Activated T-helper 17 cell treated with anti-CD3 and anti-CD28 coated beads, Interleukin-2, amount 50 U/mL, for 72 hours (primary cell): Measurements from ENCODE around the gene MRPL12. TPM values are rescaled to one million over a fixed set of nuclear protein-coding genes. Genes with fewer than 3 reads are reported as not detected.
"Not testable (repeated sequence)": the region's sequence is repeated elsewhere in the genome, so short reads cannot be mapped to it uniquely, and the experiment has no call there.

Experiments
- ATAC-seq: fragments of 150-1000 bp; cut with Tn5 transposase; replicated peaks from 2 replicates; pipeline ENCODE4 v1.10.0; 2021; ENCODE audit warnings: mild to moderate bottlenecking, moderate library complexity
- H3K27ac Mint-ChIP-seq: one replicate; pipeline ENCODE4 v1.8.0; 2022; ENCODE audit warnings: mixed read lengths
- H3K27me3 Mint-ChIP-seq: one replicate; pipeline ENCODE4 v1.8.0; 2022; ENCODE audit warnings: mixed read lengths
- H3K36me3 Mint-ChIP-seq: one replicate; pipeline ENCODE4 v1.8.0; 2022; ENCODE audit warnings: low read depth, mild to moderate bottlenecking, mixed read lengths
- H3K4me1 Mint-ChIP-seq: one replicate; pipeline ENCODE4 v1.8.0; 2022; ENCODE audit warnings: mixed read lengths
- H3K4me3 Mint-ChIP-seq: one replicate; pipeline ENCODE4 v1.8.0; 2022; ENCODE audit warnings: mild to moderate bottlenecking, mixed read lengths
- H3K9me3 Mint-ChIP-seq: one replicate; pipeline ENCODE4 v1.8.0; 2022; ENCODE audit warnings: mixed read lengths
- total RNA-seq, 2 donors: library from RNA; stranded (reverse); gene quantifications; one replicate each; pipeline ENCODE4 v1.2.3, GENCODE V29; 2022

Gene MRPL12
- total RNA-seq, 2 donors from 2014 or later, result 50.7 to 108 TPM

DNA sequence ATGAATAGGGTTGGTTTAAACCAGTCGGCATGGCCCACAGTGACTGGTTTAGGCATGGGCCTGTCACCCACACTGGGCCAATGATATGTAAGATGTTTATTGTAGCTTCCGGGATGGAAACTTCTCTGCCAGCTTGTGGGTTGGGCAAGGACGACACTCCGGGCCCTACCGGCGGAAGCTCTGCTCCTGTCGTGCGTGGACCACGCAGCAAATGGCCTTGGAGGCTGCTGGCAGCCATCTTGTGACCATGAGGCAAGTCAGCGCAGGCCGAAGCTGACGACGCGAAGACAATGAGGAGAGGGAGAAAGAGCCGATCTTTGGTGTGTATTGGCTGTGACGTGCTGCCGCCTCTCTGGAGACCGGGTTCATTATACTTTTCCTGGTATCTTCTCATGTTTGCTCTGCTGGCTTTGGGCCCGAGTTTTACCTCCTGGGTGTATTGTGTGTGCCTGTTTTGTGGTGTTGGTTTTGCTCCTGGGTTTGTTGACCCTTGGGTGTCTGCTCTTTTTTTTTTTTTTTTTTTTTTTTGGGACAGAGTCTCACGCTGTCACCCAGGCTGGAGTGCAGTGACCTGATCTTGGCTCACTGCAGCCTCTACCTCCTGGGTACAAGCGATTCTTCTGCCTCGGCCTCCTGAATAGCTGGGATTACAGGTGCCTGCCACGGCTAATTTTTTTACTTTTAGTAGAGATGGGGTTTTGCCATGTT is 24.3 kb downstream of the MRPL12 start:
- no peak overlapping the region for H3K4me3 Mint-ChIP-seq
- no peak overlapping the region for H3K27ac Mint-ChIP-seq

GRCh38 chr17:81733507-81734404 is 30.6 kb downstream of the MRPL12 start:
- no peaks in the 10 kb centered on the region for H3K36me3 Mint-ChIP-seq
- peak overlapping the region; percentile 17 for H3K27ac Mint-ChIP-seq
- no peak overlapping the region for H3K4me3 Mint-ChIP-seq
- no peaks in the 10 kb centered on the region for H3K9me3 Mint-ChIP-seq
- H3K27me3 Mint-ChIP-seq, result peaks cover 18% of the 10 kb centered on the region
- peak; percentile 90 for ATAC-seq
- peaks cover 6% of the 10 kb centered on the region for H3K4me1 Mint-ChIP-seq

More for the DNA sequence above, 24.3 kb downstream of the MRPL12 start:
- Mint-ChIP-seq H3K9me3 (no peaks in the 10 kb centered on the region), H3K36me3 (no peaks in the 10 kb centered on the region), H3K4me1 (no peaks in the 10 kb centered on the region), H3K27me3 (peaks cover 13% of the 10 kb centered on the region)
- no peak for ATAC-seq

GRCh38 chr17:81734405-81735263 is 31.5 kb downstream of the MRPL12 start:
- no peaks in the 10 kb centered on the region for H3K9me3 Mint-ChIP-seq
- H3K4me1 Mint-ChIP-seq, result peaks cover 6% of the 10 kb centered on the region
- ATAC-seq, result no peak
- H3K27me3 Mint-ChIP-seq, result peaks cover 21% of the 10 kb centered on the region
- no peak overlapping the region for H3K4me3 Mint-ChIP-seq
- H3K27ac Mint-ChIP-seq, result no peak overlapping the region
- H3K36me3 Mint-ChIP-seq, result no peaks in the 10 kb centered on the region

DNA sequence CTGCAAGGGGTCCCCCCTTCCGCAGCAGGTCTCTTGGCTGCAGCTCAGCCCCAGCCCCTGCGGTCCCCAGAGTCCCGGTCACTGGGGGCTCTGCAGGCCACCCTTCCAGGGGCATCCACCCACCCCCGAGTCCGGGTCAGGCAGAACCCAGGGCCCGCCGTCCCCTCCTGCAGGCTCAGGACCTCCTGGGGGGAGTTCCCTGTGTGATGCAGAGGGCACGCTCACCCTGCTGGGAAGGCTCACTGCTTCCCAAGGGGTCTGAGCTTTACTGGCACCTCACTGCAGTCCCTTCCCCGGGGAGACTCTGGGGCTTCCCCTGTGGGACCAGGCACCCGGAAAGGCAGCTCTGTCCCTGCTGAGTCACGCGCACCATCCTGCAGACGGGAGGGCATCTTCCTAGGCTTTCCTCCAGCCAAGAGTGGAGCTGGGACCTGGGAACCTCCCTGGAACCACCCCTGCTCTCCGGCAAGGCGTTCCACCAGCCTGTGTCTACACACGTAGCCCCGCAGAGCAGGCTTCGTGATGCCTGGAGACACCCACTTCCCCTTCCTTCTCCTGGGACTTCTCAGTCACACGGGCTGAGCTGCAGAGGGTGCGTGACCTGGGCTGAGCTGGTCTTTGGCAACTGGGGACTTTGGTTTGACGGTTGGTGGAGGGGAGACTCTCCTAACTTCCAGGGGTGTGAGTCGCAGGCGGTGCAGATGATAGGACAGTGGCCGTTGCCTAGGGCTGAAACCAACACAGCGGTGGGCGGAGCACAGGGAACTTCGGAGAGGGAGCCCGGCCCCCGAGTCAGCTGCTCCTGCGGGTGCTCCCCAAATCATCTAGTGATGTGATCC is 32.3 kb downstream of the MRPL12 start:
- Mint-ChIP-seq H3K27ac (peak overlapping the region; percentile 84), H3K4me1 (peaks cover 6% of the 10 kb centered on the region), H3K36me3 (no peaks in the 10 kb centered on the region), H3K4me3 (peak overlapping the region; percentile 80), H3K9me3 (no peaks in the 10 kb centered on the region), H3K27me3 (peaks cover 21% of the 10 kb centered on the region)
- peak; percentile 62 for ATAC-seq

- Mint-ChIP-seq H3K4me3 (no peak overlapping the region), H3K27me3 (peaks cover 16% of the 10 kb centered on the region), H3K27ac (no peak overlapping the region), H3K36me3 (no peaks in the 10 kb centered on the region), H3K9me3 (no peaks in the 10 kb centered on the region), H3K4me1 (peaks cover 6% of the 10 kb centered on the region)
- ATAC-seq, result no peak
Measured at GRCh38 chr17:81737947-81738800, 35.0 kb downstream of the MRPL12 start.

- Mint-ChIP-seq H3K36me3 (no peaks in the 10 kb centered on the region), H3K27me3 (peaks cover 13% of the 10 kb centered on the region), H3K27ac (no peak overlapping the region), H3K4me1 (peaks cover 6% of the 10 kb centered on the region), H3K9me3 (no peaks in the 10 kb centered on the region), H3K4me3 (no peak overlapping the region)
- no peak for ATAC-seq
Measured at GRCh38 chr17:81738801-81739393, 35.7 kb downstream of the MRPL12 start.

GRCh38 chr17:81739593-81739992 is 36.4 kb downstream of the MRPL12 start:
- H3K9me3 Mint-ChIP-seq, ATAC-seq, H3K4me3 Mint-ChIP-seq, H3K4me1 Mint-ChIP-seq, H3K36me3 Mint-ChIP-seq, H3K27ac Mint-ChIP-seq: not testable (repeated sequence)
- H3K27me3 Mint-ChIP-seq, result peaks cover 13% of the 10 kb centered on the region

GRCh38 chr17:81740395-81740961 is 37.3 kb downstream of the MRPL12 start:
- Mint-ChIP-seq H3K4me3 (no peak overlapping the region), H3K9me3 (no peaks in the 10 kb centered on the region), H3K4me1 (peaks cover 6% of the 10 kb centered on the region), H3K36me3 (no peaks in the 10 kb centered on the region), H3K27ac (no peak overlapping the region), H3K27me3 (peaks cover 13% of the 10 kb centered on the region)
- no peak for ATAC-seq

DNA sequence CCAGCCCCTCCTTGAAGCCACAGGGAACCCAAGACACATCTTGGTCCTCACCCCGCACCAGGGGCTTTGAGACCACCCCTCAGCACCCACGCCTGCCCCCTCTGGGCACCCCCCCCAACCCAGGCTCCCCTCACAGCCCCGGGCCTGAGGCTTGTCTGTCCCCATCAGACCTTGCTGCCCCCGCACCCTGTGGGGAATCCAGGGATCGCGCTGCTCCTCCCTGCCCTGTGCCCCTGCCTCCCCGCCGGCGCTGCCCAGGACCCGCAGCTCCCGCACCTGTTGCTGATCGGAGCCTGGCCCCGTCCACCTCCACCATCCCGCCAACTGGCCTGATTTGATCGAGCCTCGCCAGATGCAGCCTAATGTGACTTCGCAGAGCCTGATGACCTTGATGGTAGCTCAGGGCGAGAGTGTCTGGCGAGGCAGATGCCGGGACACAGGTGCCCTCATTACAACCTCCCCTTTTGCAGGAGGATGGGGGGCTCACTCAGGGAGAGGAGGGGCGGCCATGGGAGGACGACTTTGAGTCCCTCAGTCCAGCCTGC is 38.0 kb downstream of the MRPL12 start:
- Mint-ChIP-seq H3K4me3 (no peak overlapping the region), H3K27ac (no peak overlapping the region), H3K36me3 (no peaks in the 10 kb centered on the region), H3K27me3 (peaks cover 9% of the 10 kb centered on the region), H3K4me1 (no peaks in the 10 kb centered on the region), H3K9me3 (no peaks in the 10 kb centered on the region)
- no peak for ATAC-seq

DNA sequence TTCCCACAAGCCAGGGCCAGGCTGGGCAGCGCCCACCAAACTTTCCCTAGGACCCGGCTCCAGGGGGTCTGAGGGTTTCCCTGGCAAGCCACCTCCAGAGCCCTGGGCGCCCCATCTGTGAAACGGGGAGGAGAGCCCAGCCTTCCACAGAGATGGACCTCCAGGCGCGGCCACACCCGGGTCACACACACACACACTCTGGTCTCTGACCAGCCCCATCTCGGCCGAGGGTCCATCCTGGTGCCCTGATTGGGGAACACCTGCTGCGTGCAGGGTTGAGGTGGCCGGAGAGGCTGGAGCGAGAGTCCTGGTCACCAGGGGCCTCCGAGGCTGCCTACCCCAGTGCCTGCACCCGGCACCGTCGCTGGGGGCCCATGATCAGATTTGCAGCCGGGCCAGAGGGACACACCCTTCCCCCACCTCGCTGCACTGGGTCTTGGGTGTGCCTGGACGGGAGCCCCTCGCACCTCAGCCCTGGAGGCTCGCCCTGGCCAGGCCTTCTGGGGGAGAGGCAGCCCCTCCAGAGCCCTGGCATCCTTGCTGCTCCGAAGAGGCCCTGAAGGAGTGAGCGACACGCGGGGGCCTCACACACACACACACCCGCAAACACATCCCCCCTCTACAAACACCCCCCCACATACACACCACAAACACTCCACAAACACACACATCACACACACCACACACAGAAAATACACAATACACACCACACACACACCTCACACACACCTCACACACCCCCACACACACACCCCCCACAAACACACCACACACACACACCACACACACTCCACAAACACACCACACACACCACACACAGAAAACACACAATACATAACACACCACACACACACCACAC is 38.7 kb downstream of the MRPL12 start:
- H3K4me3 Mint-ChIP-seq, result no peak overlapping the region
- peak; percentile 21 for ATAC-seq
- no peaks in the 10 kb centered on the region for H3K36me3 Mint-ChIP-seq
- H3K4me1 Mint-ChIP-seq, result no peaks in the 10 kb centered on the region
- no peaks in the 10 kb centered on the region for H3K9me3 Mint-ChIP-seq
- H3K27me3 Mint-ChIP-seq, result peaks cover 9% of the 10 kb centered on the region
- H3K27ac Mint-ChIP-seq, result peak overlapping the region; percentile 33
